GM23338 (cell line): ENCODE results near the gene NDST1. TPM values are rescaled to one million over a fixed set of nuclear protein-coding genes. Genes with fewer than 3 reads are reported as not detected.

Experiments used
- ATAC-seq: fragments of 200-7000 bp; cut with Tn5 transposase; 3 replicates; pipeline ENCODE4 v1.9.1; 2020
- DNase-seq: peaks from one replicate; pipeline ENCODE4 v3.0.0-alpha.2; 2015; ENCODE audit warnings: low spot score
- H2AFZ ChIP-seq: fragments of 200-600 bp; sonication (generic); 2 replicates; pipeline ENCODE4 v1.8.0; 2016; ENCODE audit warnings: antibody characterized with exemption, mild to moderate bottlenecking, moderate library complexity
- H3F3A ChIP-seq: fragments of 200-600 bp; sonication (generic); replicated peaks from 2 replicates; pipeline ENCODE4 v1.8.0; 2017; ENCODE audit warnings: antibody characterized with exemption, mixed run types, low read depth
- H3K27ac ChIP-seq: fragments of 200-600 bp; sonication (generic); 2 replicates; pipeline ENCODE4 v1.6.1; 2016; ENCODE audit warnings: low read depth
- H3K27me3 ChIP-seq: fragments of 200-600 bp; sonication (generic); 2 replicates; pipeline ENCODE4 v1.8.0; 2016; ENCODE audit warnings: mild to moderate bottlenecking, mixed run types, moderate library complexity; ENCODE audit not compliant: insufficient read depth
- H3K36me3 ChIP-seq: fragments of 200-600 bp; sonication (generic); 2 replicates; pipeline ENCODE4 v1.8.0; 2016; ENCODE audit warnings: mild to moderate bottlenecking; ENCODE audit not compliant: insufficient read depth
- H3K4me1 ChIP-seq: fragments of 200-600 bp; sonication (generic); 2 replicates; pipeline ENCODE4 v1.8.0; 2016; ENCODE audit warnings: mild to moderate bottlenecking, moderate library complexity; ENCODE audit not compliant: insufficient read depth
- H3K4me2 ChIP-seq: fragments of 200-600 bp; sonication (generic); 2 replicates; pipeline ENCODE4 v1.7.1; 2017; ENCODE audit warnings: mixed run types
- H3K4me3 ChIP-seq: fragments of 200-600 bp; sonication (generic); 2 replicates; pipeline ENCODE4 v1.6.1; 2016; ENCODE audit warnings: mixed run types
- H3K79me2 ChIP-seq: fragments of 200-600 bp; sonication (generic); replicated peaks from 2 replicates; pipeline ENCODE4 v1.8.0; 2017; ENCODE audit warnings: mild to moderate bottlenecking; ENCODE audit not compliant: insufficient read depth
- H3K9me2 ChIP-seq: fragments of 200-600 bp; sonication (generic); 2 replicates; pipeline ENCODE4 v1.8.0; 2017; ENCODE audit not compliant: insufficient read depth
- H4K20me1 ChIP-seq: fragments of 200-600 bp; sonication (generic); replicated peaks from 2 replicates; pipeline ENCODE4 v1.8.0; 2017; ENCODE audit warnings: mild to moderate bottlenecking; ENCODE audit not compliant: insufficient read depth
- H3K27ac Mint-ChIP-seq: 2 replicates; pipeline ENCODE4 v1.8.0; 2020; ENCODE audit warnings: inconsistent platforms, mild to moderate bottlenecking, moderate library complexity, mixed read lengths
- H3K27me3 Mint-ChIP-seq: 3 replicates; pipeline ENCODE4 v1.8.0; 2022; ENCODE audit warnings: low read depth, mild to moderate bottlenecking, moderate library complexity, mixed read lengths, inconsistent platforms; ENCODE audit not compliant: insufficient read depth, poor library complexity
- H3K36me3 Mint-ChIP-seq: 3 replicates; pipeline ENCODE4 v1.8.0; 2021; ENCODE audit warnings: low read depth, mild to moderate bottlenecking, inconsistent platforms, moderate library complexity, mixed read lengths
- H3K4me1 Mint-ChIP-seq: 3 replicates; pipeline ENCODE4 v1.8.0; 2020; ENCODE audit warnings: mild to moderate bottlenecking, inconsistent platforms, mixed read lengths
- H3K4me3 Mint-ChIP-seq: 3 replicates; pipeline ENCODE4 v1.8.0; 2021; ENCODE audit warnings: moderate library complexity, mild to moderate bottlenecking, inconsistent platforms, mixed read lengths
- H3K9me3 Mint-ChIP-seq: 3 replicates; pipeline ENCODE4 v1.8.0; 2020; ENCODE audit warnings: moderate library complexity, mild to moderate bottlenecking, inconsistent platforms, mixed read lengths
- CREB1 ChIP-seq: fragments of 250-450 bp; sonication (Bioruptor Pico); IDR thresholded peaks from 2 replicates; pipeline ENCODE4 v1.5.0; 2020; ENCODE audit warnings: low read depth, mild to moderate bottlenecking, moderate library complexity
- ETS1 ChIP-seq: IDR thresholded peaks from 2 replicates; pipeline ENCODE4 v1.6.1; 2016; ENCODE audit warnings: antibody characterized with exemption
- EZH2 ChIP-seq: fragments of 200-600 bp; sonication (generic); IDR thresholded peaks from one replicate; pipeline ENCODE4 v1.8.0; 2017; ENCODE audit warnings: antibody characterized with exemption, mild to moderate bottlenecking, low read depth; ENCODE audit not compliant: unreplicated experiment
- EZH2phosphoT487 ChIP-seq: fragments of 200-600 bp; sonication (generic); IDR thresholded peaks from one replicate; pipeline ENCODE4 v1.8.1; 2018; ENCODE audit warnings: antibody characterized with exemption; ENCODE audit not compliant: unreplicated experiment
- JUNB ChIP-seq: IDR thresholded peaks from one replicate; pipeline ENCODE4 v1.6.1; 2016; ENCODE audit warnings: antibody characterized with exemption; ENCODE audit not compliant: unreplicated experiment
- NANOG ChIP-seq: IDR thresholded peaks from 2 replicates; pipeline ENCODE4 v1.6.1; 2016; ENCODE audit warnings: antibody characterized with exemption, borderline replicate concordance
- POLR2AphosphoS5 ChIP-seq: IDR thresholded peaks from 2 replicates; pipeline ENCODE4 v1.6.1; 2016; ENCODE audit warnings: antibody characterized with exemption, low read depth
- STAT1 ChIP-seq: IDR thresholded peaks from one replicate; pipeline ENCODE4 v1.6.1; 2016; ENCODE audit warnings: antibody characterized with exemption; ENCODE audit not compliant: unreplicated experiment
- ZNF114 ChIP-seq: fragments of 250-450 bp; sonication (Bioruptor Pico); IDR thresholded peaks from 2 replicates; pipeline ENCODE4 v1.5.0; 2020; ENCODE audit warnings: mild to moderate bottlenecking, moderate library complexity
- ZNF331 ChIP-seq: fragments of 250-450 bp; sonication (Bioruptor Pico); IDR thresholded peaks from 2 replicates; pipeline ENCODE4 v1.5.0; 2020; ENCODE audit warnings: low read depth, mild to moderate bottlenecking, moderate library complexity
- polyA plus RNA-seq: library from polyadenylated mRNA; unstranded; fragments of >200 nt; fragmentation: Nextera tagmentation; extraction: Ambion mirVana; gene quantifications from 2 replicates; pipeline ENCODE4 v1.2.1, GENCODE V29; 2016
- total RNA-seq: library from RNA; depleted of rRNA; stranded (reverse); fragments of >200 nt; shearing (Covaris generic); gene quantifications from 2 replicates; pipeline ENCODE4 v1.2.3, GENCODE V29; 2014
- TF ChIP-seq, protein P1 (sequence below), 2 experiments: fragments of 200-600 bp in 1 of 2; sonication (generic) in 1 of 2; conservative IDR thresholded peaks; 2 replicates each; pipeline versions ENCODE4 v1.5.1 to v1.6.1; 2016 to 2017; ENCODE audit warnings: antibody characterized with exemption in 2 of 2, low read depth in 2 of 2, mild to moderate bottlenecking in 2 of 2, moderate library complexity in 1 of 2
- TF ChIP-seq, protein P2 (sequence below): IDR thresholded peaks from one replicate; pipeline ENCODE4 v1.6.1; 2018; ENCODE audit warnings: antibody characterized with exemption; ENCODE audit not compliant: unreplicated experiment

Gene NDST1
- total and polyA plus RNA-seq, 2 experiments from 2014 or later = 7.3 to 85.0 TPM

GRCh38 chr5:150522504-150523414 is 14.8 kb downstream of the NDST1 start:
- Histone ChIP-seq H3K36me3 (no peaks in the 10 kb centered on the region), H3K4me2 (no peak overlapping the region), H3K4me1 (peaks cover 29% of the 10 kb centered on the region), H2AFZ (no peak overlapping the region), H4K20me1 (peaks cover 30% of the 10 kb centered on the region), H3K4me3 (no peak overlapping the region), H3K27ac (peak overlapping the region; percentile 50; the same call in 1 of the 2 replicates), H3K27me3 (no peaks in the 10 kb centered on the region), H3F3A (peaks cover 11% of the 10 kb centered on the region; the same call in 1 of the 2 replicates), H3K9me2 (no peaks in the 10 kb centered on the region), H3K79me2 (peaks cover 78% of the 10 kb centered on the region)
- no peak overlapping the region for H3K4me3 Mint-ChIP-seq
- peaks cover 23% of the 10 kb centered on the region for H3K36me3 Mint-ChIP-seq
- no peak for ATAC-seq
- DNase-seq = no peak
- TF ChIP-seq POLR2AphosphoS5 (no peak), CREB1 (CRISPR knock-in tag) (no peak), ETS1 (no peak), JUNB (no peak), ZNF114 (CRISPR knock-in tag) (no peak), NANOG (no peak), EZH2phosphoT487 (no peak), STAT1 (no peak), ZNF331 (CRISPR knock-in tag) (no peak), EZH2 (no peak)
- TF ChIP-seq, protein P1, sequence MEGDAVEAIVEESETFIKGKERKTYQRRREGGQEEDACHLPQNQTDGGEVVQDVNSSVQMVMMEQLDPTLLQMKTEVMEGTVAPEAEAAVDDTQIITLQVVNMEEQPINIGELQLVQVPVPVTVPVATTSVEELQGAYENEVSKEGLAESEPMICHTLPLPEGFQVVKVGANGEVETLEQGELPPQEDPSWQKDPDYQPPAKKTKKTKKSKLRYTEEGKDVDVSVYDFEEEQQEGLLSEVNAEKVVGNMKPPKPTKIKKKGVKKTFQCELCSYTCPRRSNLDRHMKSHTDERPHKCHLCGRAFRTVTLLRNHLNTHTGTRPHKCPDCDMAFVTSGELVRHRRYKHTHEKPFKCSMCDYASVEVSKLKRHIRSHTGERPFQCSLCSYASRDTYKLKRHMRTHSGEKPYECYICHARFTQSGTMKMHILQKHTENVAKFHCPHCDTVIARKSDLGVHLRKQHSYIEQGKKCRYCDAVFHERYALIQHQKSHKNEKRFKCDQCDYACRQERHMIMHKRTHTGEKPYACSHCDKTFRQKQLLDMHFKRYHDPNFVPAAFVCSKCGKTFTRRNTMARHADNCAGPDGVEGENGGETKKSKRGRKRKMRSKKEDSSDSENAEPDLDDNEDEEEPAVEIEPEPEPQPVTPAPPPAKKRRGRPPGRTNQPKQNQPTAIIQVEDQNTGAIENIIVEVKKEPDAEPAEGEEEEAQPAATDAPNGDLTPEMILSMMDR (conservative IDR thresholded peaks at IDR 0.05; ENCODE audit: low read depth in 2 of 2) = no peak
- TF ChIP-seq, protein P2, sequence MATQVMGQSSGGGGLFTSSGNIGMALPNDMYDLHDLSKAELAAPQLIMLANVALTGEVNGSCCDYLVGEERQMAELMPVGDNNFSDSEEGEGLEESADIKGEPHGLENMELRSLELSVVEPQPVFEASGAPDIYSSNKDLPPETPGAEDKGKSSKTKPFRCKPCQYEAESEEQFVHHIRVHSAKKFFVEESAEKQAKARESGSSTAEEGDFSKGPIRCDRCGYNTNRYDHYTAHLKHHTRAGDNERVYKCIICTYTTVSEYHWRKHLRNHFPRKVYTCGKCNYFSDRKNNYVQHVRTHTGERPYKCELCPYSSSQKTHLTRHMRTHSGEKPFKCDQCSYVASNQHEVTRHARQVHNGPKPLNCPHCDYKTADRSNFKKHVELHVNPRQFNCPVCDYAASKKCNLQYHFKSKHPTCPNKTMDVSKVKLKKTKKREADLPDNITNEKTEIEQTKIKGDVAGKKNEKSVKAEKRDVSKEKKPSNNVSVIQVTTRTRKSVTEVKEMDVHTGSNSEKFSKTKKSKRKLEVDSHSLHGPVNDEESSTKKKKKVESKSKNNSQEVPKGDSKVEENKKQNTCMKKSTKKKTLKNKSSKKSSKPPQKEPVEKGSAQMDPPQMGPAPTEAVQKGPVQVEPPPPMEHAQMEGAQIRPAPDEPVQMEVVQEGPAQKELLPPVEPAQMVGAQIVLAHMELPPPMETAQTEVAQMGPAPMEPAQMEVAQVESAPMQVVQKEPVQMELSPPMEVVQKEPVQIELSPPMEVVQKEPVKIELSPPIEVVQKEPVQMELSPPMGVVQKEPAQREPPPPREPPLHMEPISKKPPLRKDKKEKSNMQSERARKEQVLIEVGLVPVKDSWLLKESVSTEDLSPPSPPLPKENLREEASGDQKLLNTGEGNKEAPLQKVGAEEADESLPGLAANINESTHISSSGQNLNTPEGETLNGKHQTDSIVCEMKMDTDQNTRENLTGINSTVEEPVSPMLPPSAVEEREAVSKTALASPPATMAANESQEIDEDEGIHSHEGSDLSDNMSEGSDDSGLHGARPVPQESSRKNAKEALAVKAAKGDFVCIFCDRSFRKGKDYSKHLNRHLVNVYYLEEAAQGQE = no peak
- peaks cover 47% of the 10 kb centered on the region for H3K4me1 Mint-ChIP-seq
- peaks cover 7% of the 10 kb centered on the region for H3K27me3 Mint-ChIP-seq
- H3K9me3 Mint-ChIP-seq = no peaks in the 10 kb centered on the region
- H3K27ac Mint-ChIP-seq = no peak overlapping the region; the same call in 1 of the 2 replicates
